ENCODE data around the gene MYOCOS. TPM values are rescaled to one million over a fixed set of nuclear protein-coding genes. Genes with fewer than 3 reads are reported as not detected.

MYOCOS gene
- total and polyA plus RNA-seq, 10 donors = not detected

GRCh38 chr1:171628225-171628624 lies 6.2 kb downstream of the MYOCOS start:
- WGBS, 5 donors = 84 to 90% (median 85%) methylated on average over 2 of the region's 2 CpGs
- no peaks in the 10 kb centered on the region for H3K36me3 ChIP-seq
- DNase-seq = no peak

GRCh38 chr1:171635661-171636060 lies 13.6 kb downstream of the MYOCOS start:
- no peaks in the 10 kb centered on the region for H3K36me3 ChIP-seq
- H3K27me3 ChIP-seq (replicated peaks in 1 of 7) = peaks cover 0 to 15% (median 0%) of the 10 kb centered on the region in 7 donors
- intact Hi-C loops (cut with DNase I; ENCODE audit: low total_unique reads) = no loop called here
- no peaks in the 10 kb centered on the region for H3K9me3 ChIP-seq
- 72 to 95% (median 85%) methylated on average over 1 to 2 of the region's 2 CpGs for WGBS, 5 donors
- H3K4me3 ChIP-seq = no peak overlapping the region
- H3K27ac ChIP-seq = no peak overlapping the region
- TF ChIP-seq POLR2A (IDR thresholded peaks at IDR 0.05) (no peak), CTCF (IDR thresholded peaks at IDR 0.05 in 8 of 11, conservative IDR thresholded peaks at IDR 0.05 in 3 of 11) (no peak), POLR2AphosphoS5 (IDR thresholded peaks at IDR 0.05) (no peak)
- DNase-seq = no peak
- H3K4me1 ChIP-seq = no peaks in the 10 kb centered on the region

More at GRCh38 chr1:171628225-171628624, 6.2 kb downstream of the MYOCOS start:
- no peak for TF ChIP-seq POLR2A (IDR thresholded peaks at IDR 0.05)
- no peak for TF ChIP-seq POLR2AphosphoS5 (IDR thresholded peaks at IDR 0.05)
- TF ChIP-seq CTCF (IDR thresholded peaks at IDR 0.05 in 8 of 11, conservative IDR thresholded peaks at IDR 0.05 in 3 of 11) = no peak
- no peaks in the 10 kb centered on the region for H3K9me3 ChIP-seq
- intact Hi-C loops (cut with DNase I; ENCODE audit: low total_unique reads) = no loop called here
- no peak overlapping the region for H3K4me3 ChIP-seq
- no peak overlapping the region for H3K27ac ChIP-seq
- H3K4me1 ChIP-seq = no peaks in the 10 kb centered on the region
- H3K27me3 ChIP-seq (replicated peaks in 1 of 7) = peaks cover 0 to 11% (median 0%) of the 10 kb centered on the region in 7 donors

GRCh38 chr1:171636141-171636540 lies 14.1 kb downstream of the MYOCOS start:
- H3K36me3 ChIP-seq = no peaks in the 10 kb centered on the region
- H3K9me3 ChIP-seq = no peaks in the 10 kb centered on the region
- H3K27ac ChIP-seq = no peak overlapping the region
- peaks cover 0 to 14% (median 0%) of the 10 kb centered on the region in 7 donors for H3K27me3 ChIP-seq (replicated peaks in 1 of 7)
- H3K4me3 ChIP-seq = no peak overlapping the region
- H3K4me1 ChIP-seq = no peaks in the 10 kb centered on the region
- no peak for DNase-seq
- intact Hi-C loops (cut with DNase I; ENCODE audit: low total_unique reads) = no loop called here
- no peak for TF ChIP-seq POLR2A (IDR thresholded peaks at IDR 0.05)
- TF ChIP-seq POLR2AphosphoS5 (IDR thresholded peaks at IDR 0.05) = no peak
- TF ChIP-seq CTCF (IDR thresholded peaks at IDR 0.05 in 8 of 11, conservative IDR thresholded peaks at IDR 0.05 in 3 of 11) = no peak
- WGBS, 5 donors = 78 to 85% (median 84%) methylated on average over 11 of the region's 11 CpGs

DNA sequence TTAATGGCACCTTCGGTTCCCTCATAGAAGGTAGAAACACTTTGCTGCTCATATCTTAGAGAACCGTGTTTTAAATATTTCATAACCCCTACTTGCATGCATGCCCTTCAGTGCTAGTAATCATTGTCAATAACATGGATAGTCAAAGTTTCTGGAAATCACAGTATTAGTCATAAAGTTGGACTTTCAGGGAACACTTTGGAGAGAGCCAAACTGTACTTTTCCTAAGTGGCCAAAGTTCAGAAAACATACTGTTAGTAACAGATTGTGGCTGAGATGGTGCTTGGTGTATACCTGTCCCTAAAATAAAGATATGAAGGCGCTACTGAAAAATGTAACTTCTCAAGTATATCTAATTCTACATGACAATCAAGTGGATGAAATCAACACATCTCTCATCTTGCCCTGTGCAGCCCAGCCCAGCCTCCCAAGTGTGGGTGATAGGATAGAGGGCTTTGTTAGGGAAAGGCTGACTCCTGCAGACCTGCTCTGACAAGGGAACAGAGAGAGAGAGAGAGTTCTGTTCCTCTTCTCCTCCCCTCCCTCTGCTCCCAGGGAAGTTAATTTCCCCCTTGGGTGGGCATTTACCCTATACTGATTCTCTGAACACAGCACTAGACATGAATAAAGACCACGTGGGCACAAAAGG lies 16.0 kb downstream of the MYOCOS start:
- TF ChIP-seq CTCF (IDR thresholded peaks at IDR 0.05 in 8 of 11, conservative IDR thresholded peaks at IDR 0.05 in 3 of 11) (no peak), POLR2A (IDR thresholded peaks at IDR 0.05) (no peak), POLR2AphosphoS5 (IDR thresholded peaks at IDR 0.05) (no peak)
- Histone ChIP-seq H3K27me3 (replicated peaks in 1 of 7) (peaks cover 0 to 8% (median 0%) of the 10 kb centered on the region in 7 donors), H3K36me3 (no peaks in the 10 kb centered on the region), H3K4me3 (no peak overlapping the region), H3K4me1 (no peaks in the 10 kb centered on the region), H3K9me3 (no peaks in the 10 kb centered on the region), H3K27ac (no peak overlapping the region)
- WGBS, 5 donors = 65 to 79% (median 72%) methylated on average over 4 of the region's 4 CpGs
- no peak for DNase-seq
- intact Hi-C loops (cut with DNase I; ENCODE audit: low total_unique reads) = no loop called here

Measured in spleen (tissue), 11 donors.